Measurements from ENCODE around the gene LARGE1. TPM values are rescaled to one million over a fixed set of nuclear protein-coding genes. Genes with fewer than 3 reads are reported as not detected.

LARGE1 gene
- total and polyA plus RNA-seq, 2 of the 8 experiments (the other 6 are each of a cell fraction or from before 2014, with no cell fraction given) = 43.7 to 83.0 TPM

- FAIRE-seq = no peak
- Histone ChIP-seq H2BK15ac (ENCODE audit: low read length) (no peak overlapping the region), H3K79me2 (ENCODE audit: control insufficient read depth in 1 of 2, insufficient read depth in 2 of 2, low read length in 2 of 2) (0 out of 4 replicates have a peak, but pooled peaks cover 0 to 3% of the 10 kb centered on the region in 2 experiments), H4K8ac (ENCODE audit: extremely low read depth, insufficient read depth, low read length) (no peak overlapping the region), H3K56ac (replicated peaks; ENCODE audit: insufficient read length, low read depth, low read length) (no peak overlapping the region), H3K27ac (ENCODE audit: low read depth, low read length) (no peak overlapping the region), H2BK12ac (ENCODE audit: low read depth, low read length) (no peak overlapping the region), H3K23me2 (ENCODE audit: low read depth, low read length) (peaks cover 2% of the 10 kb centered on the region; the same call in 1 of the 2 replicates), H2BK120ac (replicated peaks; ENCODE audit: low read depth, low read length) (no peak overlapping the region), H4K5ac (ENCODE audit: insufficient read length, low read depth, low read length) (no peak overlapping the region), H2AFZ (ENCODE audit: low read length) (no peak overlapping the region), H3K9ac (replicated peaks in 1 of 4; ENCODE audit: extremely low read depth in 1 of 4, low read depth in 3 of 4, low read length in 3 of 4) (no peak overlapping the region), H3K36me3 (ENCODE audit: control insufficient read depth in 2 of 4, insufficient read depth in 4 of 4, low read length in 3 of 4) (no peaks in the 10 kb centered on the region), H3K4ac (replicated peaks; ENCODE audit: insufficient read length, low read depth, low read length) (no peak overlapping the region), H3K79me1 (ENCODE audit: low read depth, low read length) (0 out of 2 replicates have a peak, but pooled peaks cover 2% of the 10 kb centered on the region), H3K4me2 (ENCODE audit: insufficient read depth in 1 of 2, low read depth in 2 of 2, low read length in 2 of 2) (no peak overlapping the region), H4K20me1 (replicated peaks in 1 of 2; ENCODE audit: control insufficient read depth in 1 of 2, insufficient read depth in 2 of 2, low read length in 2 of 2) (peaks cover 3 to 4% of the 10 kb centered on the region in 2 experiments), H3K18ac (ENCODE audit: extremely low read depth, low read length) (no peak overlapping the region), H4K91ac (replicated peaks; ENCODE audit: insufficient read length, low read length) (no peak overlapping the region), H2BK5ac (ENCODE audit: low read depth, low read length) (no peak overlapping the region), H3K23ac (ENCODE audit: insufficient read length) (no peak overlapping the region), H3K4me1 (replicated peaks in 1 of 4; ENCODE audit: control insufficient read depth in 3 of 4, insufficient read depth in 4 of 4, low read length in 3 of 4) (no peaks in the 10 kb centered on the region), H3K14ac (ENCODE audit: insufficient read length) (no peak overlapping the region), H3K9me3 (ENCODE audit: insufficient read depth in 2 of 2, low read depth in 1 of 2, low read length in 1 of 2) (no peaks in the 10 kb centered on the region), H2BK20ac (ENCODE audit: low read length) (no peak overlapping the region), H3K27me3 (replicated peaks in 1 of 4; ENCODE audit: control insufficient read depth in 3 of 4, extremely low read depth in 1 of 4, insufficient read depth in 3 of 4, low read length in 3 of 4) (no peaks in the 10 kb centered on the region), H3K4me3 (ENCODE audit: extremely low read depth in 1 of 4, insufficient read depth in 2 of 4, low read depth in 3 of 4, low read length in 4 of 4) (no peak overlapping the region), H2AK5ac (ENCODE audit: low read depth, low read length) (no peak overlapping the region)
- POLR2A ChIA-PET (ENCODE audit: partially characterized antibody) = interaction anchor here (1.1 to 1.6 kb wide), 2 partner anchors 8 to 16 kb away, joined by 3 read pairs; no protein-coding TSS in a partner anchor
- 77% methylated on average over 2 of the region's 2 CpGs; no CpG with 5 or more reads in 1 of the 2 experiments for WGBS, 2 experiments (ENCODE audit: extremely low coverage in 1 of 2, insufficient coverage in 1 of 2, insufficient read length in 1 of 2, insufficient replicate concordance in 2 of 2, low coverage in 1 of 2, low lambda C conversion rate in 2 of 2, missing lambda C conversion rate in 1 of 2)
- DNase-seq (ENCODE audit: low read depth in 1 of 2, low spot score in 2 of 2) = no peak
- CTCF ChIA-PET (ENCODE audit: partially characterized antibody) = interaction anchor here (0.6 to 2.3 kb wide), 13 partner anchors 8 to 470 kb away, joined by 3 to 8 read pairs (median 3); no protein-coding TSS in a partner anchor
- TF ChIP-seq CHD1 (IDR thresholded peaks at IDR 0.05; ENCODE audit: low read depth, low read length) (no peak), KDM4A (IDR thresholded peaks at IDR 0.05; ENCODE audit: low read depth, low read length, severe bottlenecking) (no peak), EGR1 (IDR thresholded peaks at IDR 0.05; ENCODE audit: borderline replicate concordance, low read depth, low read length) (no peak), RNF2 (IDR thresholded peaks at IDR 0.05; ENCODE audit: borderline replicate concordance, low read depth, low read length, missing control alignments, poor library complexity, severe bottlenecking) (no peak), NANOG (IDR thresholded peaks at IDR 0.05; ENCODE audit: insufficient read depth, low read depth, low read length, poor library complexity, severe bottlenecking) (no peak), CBX8 (IDR thresholded peaks at IDR 0.05; ENCODE audit: borderline replicate concordance, low read depth, low read length) (no peak), MAFK (IDR thresholded peaks at IDR 0.05; ENCODE audit: low read depth, low read length) (no peak), BACH1 (IDR thresholded peaks at IDR 0.05; ENCODE audit: low read length) (no peak), RFX5 (IDR thresholded peaks at IDR 0.05; ENCODE audit: borderline replicate concordance, low read depth, low read length) (no peak), TAF1 (IDR thresholded peaks at IDR 0.05; ENCODE audit: low read depth, low read length) (no peak), POU5F1 (IDR thresholded peaks at IDR 0.05; ENCODE audit: low read depth, low read length) (no peak), CTBP2 (IDR thresholded peaks at IDR 0.05; ENCODE audit: borderline replicate concordance, insufficient read depth, insufficient read length, low read length) (no peak), NRF1 (IDR thresholded peaks at IDR 0.05; ENCODE audit: low read depth, low read length) (no peak), GTF2F1 (IDR thresholded peaks at IDR 0.05; ENCODE audit: borderline replicate concordance, low read depth, low read length) (no peak)
These were observed 453.2 kb downstream of the LARGE1 start for GRCh38 chr22:33467080-33467479.
